IMR-90 (cell line): Measurements from ENCODE around the gene UBE3B. TPM values are rescaled to one million over a fixed set of nuclear protein-coding genes. Genes with fewer than 3 reads are reported as not detected.

ENCODE experiments used
- ATAC-seq: fragments of 200-7000 bp; cut with Tn5 transposase; 2 replicates; pipeline ENCODE4 v1.9.1; 2020; ENCODE audit warnings: low read depth, mild to moderate bottlenecking, moderate library complexity
- BruUV-seq: library from RNA; stranded (reverse); fragments of 400-500 nt; replicated peaks from 2 replicates; lab custom pipeline; 2021; lab: Mats Ljungman, UMichigan
- CTCF ChIA-PET: fragments of 300-600 bp; formaldehyde crosslinking; extraction: SDS; loops from one replicate; lab custom pipeline; 2021; ENCODE audit warnings: antibody characterized with exemption; lab: Yijun Ruan, JAX
- POLR2A ChIA-PET: fragments of 300-600 bp; sonication (Branson Sonifier 250); formaldehyde crosslinking; loops from one replicate; lab custom pipeline; 2022; ENCODE audit warnings: antibody characterized with exemption; ENCODE audit not compliant: unreplicated experiment; lab: Charles Lee
- DNase-seq: peaks from one replicate; pipeline ENCODE4 v3.0.0; 2013
- H2AFZ ChIP-seq: replicated peaks from 2 replicates; pipeline ENCODE3; 2013; ENCODE audit warnings: low read length, mild to moderate bottlenecking; ENCODE audit not compliant: poor library complexity
- H2AK5ac ChIP-seq: 2 replicates; pipeline ENCODE4 v1.6.1; 2013; ENCODE audit warnings: low read depth, low read length, inconsistent platforms
- H2AK9ac ChIP-seq: replicated peaks from 2 replicates; pipeline ENCODE3; 2013; ENCODE audit warnings: mild to moderate bottlenecking, low read depth, low read length, moderate library complexity; ENCODE audit not compliant: poor library complexity
- H2BK120ac ChIP-seq: 2 replicates; pipeline ENCODE4 v1.6.1; 2013; ENCODE audit warnings: low read depth, low read length, inconsistent platforms
- H2BK15ac ChIP-seq: 3 replicates; pipeline ENCODE4 v1.6.1; 2013; ENCODE audit warnings: low read depth, low read length, inconsistent platforms
- H2BK20ac ChIP-seq: 2 replicates; pipeline ENCODE4 v1.6.1; 2013; ENCODE audit warnings: low read depth, mild to moderate bottlenecking, inconsistent platforms, low read length, moderate library complexity
- H2BK5ac ChIP-seq: 2 replicates; pipeline ENCODE4 v1.6.1; 2013; ENCODE audit warnings: mild to moderate bottlenecking, low read depth, low read length, inconsistent platforms; ENCODE audit not compliant: poor library complexity, severe bottlenecking
- H3K14ac ChIP-seq: replicated peaks from 2 replicates; pipeline ENCODE4 v1.6.1; 2013; ENCODE audit warnings: low read depth, low read length, inconsistent platforms
- H3K18ac ChIP-seq: 2 replicates; pipeline ENCODE4 v1.6.1; 2013; ENCODE audit warnings: low read depth, low read length, control low read depth
- H3K23ac ChIP-seq: 2 replicates; pipeline ENCODE4 v1.6.1; 2013; ENCODE audit warnings: low read depth, low read length, inconsistent platforms
- H3K27ac ChIP-seq: 2 replicates; pipeline ENCODE4 v1.5.1; 2013; ENCODE audit warnings: mild to moderate bottlenecking, control low read depth, low read length; ENCODE audit not compliant: insufficient read depth
- H3K27me3 ChIP-seq: 2 replicates; pipeline ENCODE4 v1.6.1; 2013; ENCODE audit warnings: low read length; ENCODE audit not compliant: control insufficient read depth, insufficient read depth
- H3K36me3 ChIP-seq: 2 replicates; pipeline ENCODE4 v1.6.1; 2013; ENCODE audit warnings: low read length, mixed read lengths; ENCODE audit not compliant: control insufficient read depth, insufficient read depth
- H3K4ac ChIP-seq: 2 replicates; pipeline ENCODE4 v1.6.1; 2013; ENCODE audit warnings: low read depth, low read length, inconsistent platforms
- H3K4me1 ChIP-seq: 2 replicates; pipeline ENCODE4 v1.6.1; 2013; ENCODE audit warnings: low read length, mixed read lengths; ENCODE audit not compliant: control insufficient read depth, insufficient read depth
- H3K4me2 ChIP-seq: 2 replicates; pipeline ENCODE4 v1.6.1; 2013; ENCODE audit warnings: low read depth, mild to moderate bottlenecking, control low read depth, low read length, moderate library complexity
- H3K4me3 ChIP-seq: 2 replicates; pipeline ENCODE4 v1.5.1; 2013; ENCODE audit warnings: low read depth, mild to moderate bottlenecking, control low read depth, low read length, moderate library complexity; ENCODE audit not compliant: insufficient read depth
- H3K56ac ChIP-seq: 2 replicates; pipeline ENCODE4 v1.6.1; 2013; ENCODE audit warnings: low read length, inconsistent platforms; ENCODE audit not compliant: insufficient read depth; ENCODE audit errors: extremely low read depth
- H3K79me1 ChIP-seq, 2 experiments: 2 replicates each; pipeline ENCODE4 v1.6.1; 2013; ENCODE audit warnings: low read length in 2 of 2, inconsistent platforms in 1 of 2, low read depth in 1 of 2
- H3K9ac ChIP-seq: 2 replicates; pipeline ENCODE4 v1.6.1; 2013; ENCODE audit warnings: low read depth, low read length, control low read depth
- H3K9me1 ChIP-seq: 2 replicates; pipeline ENCODE4 v1.6.1; 2013; ENCODE audit warnings: low read length, inconsistent platforms; ENCODE audit not compliant: insufficient read depth
- H3K9me3 ChIP-seq: 2 replicates; pipeline ENCODE4 v1.6.1; 2013; ENCODE audit warnings: low read length; ENCODE audit not compliant: control insufficient read depth, insufficient read depth
- H4K20me1 ChIP-seq: 2 replicates; pipeline ENCODE4 v1.6.1; 2013; ENCODE audit warnings: low read length, inconsistent platforms; ENCODE audit not compliant: insufficient read depth
- H4K5ac ChIP-seq: 2 replicates; pipeline ENCODE4 v1.6.1; 2013; ENCODE audit warnings: mild to moderate bottlenecking, low read depth, low read length, control low read depth
- H4K8ac ChIP-seq, 2 experiments: 2 replicates each; pipeline ENCODE4 v1.6.1; 2013; ENCODE audit warnings: low read depth in 2 of 2, low read length in 2 of 2, control low read depth in 1 of 2, inconsistent platforms in 1 of 2
- H4K91ac ChIP-seq: 2 replicates; pipeline ENCODE4 v1.6.1; 2013; ENCODE audit warnings: low read depth, low read length, inconsistent platforms; ENCODE audit not compliant: insufficient read depth
- CEBPB ChIP-seq: IDR thresholded peaks from 2 replicates; pipeline ENCODE4 v1.6.1; 2012; ENCODE audit warnings: low read depth, low read length, improper control_type of control experiment
- CHD1 ChIP-seq: IDR thresholded peaks from 2 replicates; pipeline ENCODE4 v1.6.1; 2012; ENCODE audit warnings: low read depth, low read length, improper control_type of control experiment
- CTCF ChIP-seq: conservative IDR thresholded peaks from 2 replicates; pipeline ENCODE4 v1.5.1; 2012; ENCODE audit warnings: mild to moderate bottlenecking, low read depth, low read length, improper control_type of control experiment
- ELK1 ChIP-seq: fragments of 150-350 bp; IDR thresholded peaks from 2 replicates; pipeline ENCODE4 v1.6.1; 2016; ENCODE audit warnings: low read depth, mild to moderate bottlenecking, low read length, moderate library complexity, borderline replicate concordance
- MAFK ChIP-seq: IDR thresholded peaks from 2 replicates; pipeline ENCODE4 v1.6.1; 2012; ENCODE audit warnings: low read depth, low read length, improper control_type of control experiment
- POLR2A ChIP-seq: IDR thresholded peaks from 2 replicates; pipeline ENCODE4 v1.6.1; 2012; ENCODE audit warnings: mild to moderate bottlenecking, low read depth, low read length
- RCOR1 ChIP-seq: IDR thresholded peaks from 2 replicates; pipeline ENCODE4 v1.6.1; 2012; ENCODE audit warnings: mild to moderate bottlenecking, low read length, improper control_type of control experiment; ENCODE audit not compliant: insufficient replicate concordance
- RFX5 ChIP-seq: IDR thresholded peaks from 2 replicates; pipeline ENCODE4 v1.8.0; 2012; ENCODE audit warnings: low read depth, mild to moderate bottlenecking, low read length, moderate library complexity
- SMC3 ChIP-seq: fragments of 150-350 bp; IDR thresholded peaks from 2 replicates; pipeline ENCODE4 v1.6.1; 2016; ENCODE audit warnings: low read depth, mild to moderate bottlenecking, antibody characterized with exemption, low read length, moderate library complexity
- USF2 ChIP-seq: fragments of 150-350 bp; IDR thresholded peaks from 2 replicates; pipeline ENCODE4 v1.6.1; 2017; ENCODE audit warnings: mild to moderate bottlenecking, antibody characterized with exemption, low read length, low read depth
- WGBS, 2 experiments: methylation state at CpG; one replicate each; pipeline versions ENCODE4 v1.1.5 to v1.1.7; 2013; ENCODE audit warnings: missing lambda C conversion rate in 2 of 2; ENCODE audit not compliant: insufficient read length in 1 of 2; ENCODE audit errors: extremely low coverage in 2 of 2; 5-methylcytosine and 5-hydroxymethylcytosine counted together
- dilution Hi-C: fragments of 300-500 bp; cut with HindIII; formaldehyde crosslinking; loops from one replicate; pipeline ENCODE4 v1.14.3; 2018; ENCODE audit warnings: low sequenced_read_pairs; ENCODE audit not compliant: unreplicated experiment
- in situ Hi-C: fragments of 300-500 bp; cut with MboI; formaldehyde crosslinking; loops from 3 replicates; pipeline ENCODE4 v1.14.3; 2019; ENCODE audit warnings: low sequenced_read_pairs, inconsistent platforms, mixed read lengths
- intact Hi-C: fragments of 100-400 bp; cut with micrococcal nuclease; formaldehyde crosslinking; loops from 2 replicates; pipeline ENCODE4 v1.10.0; 2022
- polyA plus RNA-seq, 3 experiments: library from polyadenylated mRNA; depleted of rRNA; stranded (reverse); fragments of >200 nt; gene quantifications; 2 replicates each; pipeline ENCODE4 v1.2.3, GENCODE V29; 2012; ENCODE audit warnings: low replicate concordance in 1 of 3
- total RNA-seq: library from RNA; depleted of rRNA; stranded (reverse); fragments of >200 nt; gene quantifications from 2 replicates; pipeline ENCODE4 v1.2.3, GENCODE V29; 2012

UBE3B gene
- total and polyA plus RNA-seq, 2 of the 4 experiments (the other 2 are of a cell fraction) = 18.8 to 24.9 TPM

GRCh38 chr12:109529691-109530640 is 52.5 kb downstream of the UBE3B start:
- dilution Hi-C loops (no loop called here), in situ Hi-C loops (no loop called here), intact Hi-C loops (no loop called here)
- H3K9me3 ChIP-seq = no peaks in the 10 kb centered on the region
- H3K9ac ChIP-seq = no peak overlapping the region
- no peaks in the 10 kb centered on the region for H3K4me1 ChIP-seq
- H3K9me1 ChIP-seq = no peaks in the 10 kb centered on the region; the same call in 1 of the 2 replicates
- H2AFZ ChIP-seq = no peak overlapping the region
- H2AK9ac ChIP-seq = no peak overlapping the region
- H2BK5ac ChIP-seq = no peak overlapping the region
- no peaks in the 10 kb centered on the region for H3K79me1 ChIP-seq
- H4K20me1 ChIP-seq = no peaks in the 10 kb centered on the region
- no peak overlapping the region for H3K4ac ChIP-seq
- H2BK120ac ChIP-seq = no peak overlapping the region
- CTCF ChIA-PET = no interaction called here
- TF ChIP-seq RFX5 (no peak), CEBPB (no peak), POLR2A (no peak), RCOR1 (no peak), MAFK (no peak), SMC3 (no peak), USF2 (no peak), CTCF (no peak), CHD1 (no peak), ELK1 (no peak)
- H3K14ac ChIP-seq = no peak overlapping the region
- H3K36me3 ChIP-seq = peaks cover 54% of the 10 kb centered on the region
- no peak overlapping the region for H3K4me2 ChIP-seq
- H3K4me3 ChIP-seq = no peak overlapping the region
- WGBS, 2 experiments = 39% methylated on average over 4 of the region's 19 CpGs; no CpG with 5 or more reads in 1 of the 2 experiments
- no peak overlapping the region for H4K5ac ChIP-seq
- no peak for ATAC-seq
- no peaks in the 10 kb centered on the region for H3K27me3 ChIP-seq
- H3K18ac ChIP-seq = no peak overlapping the region
- no peak overlapping the region for H2BK15ac ChIP-seq
- no peak overlapping the region for H2AK5ac ChIP-seq
- H3K27ac ChIP-seq = no peak overlapping the region
- H2BK20ac ChIP-seq = no peak overlapping the region
- no TSS peak for BruUV-seq
- no peak overlapping the region for H4K91ac ChIP-seq
- H4K8ac ChIP-seq = no peak overlapping the region
- no peak for DNase-seq
- POLR2A ChIA-PET = no interaction called here
- no peak overlapping the region for H3K23ac ChIP-seq
- no peak overlapping the region for H3K56ac ChIP-seq
